ENCODE measurements around the gene MAGEL2. TPM values are rescaled to one million over a fixed set of nuclear protein-coding genes. Genes with fewer than 3 reads are reported as not detected.

Gene MAGEL2
- total RNA-seq, 1 experiment from 2014 or later, result 10.7 TPM

- TF ChIP-seq PRDM15 (CRISPR knock-in tag; IDR thresholded peaks at IDR 0.05) (no peak), NFATC4 (CRISPR knock-in tag; IDR thresholded peaks at IDR 0.05) (no peak), STAT6 (CRISPR knock-in tag; conservative IDR thresholded peaks at IDR 0.05; ENCODE audit: low read depth) (no peak), ARID4B (CRISPR knock-in tag; IDR thresholded peaks at IDR 0.05; ENCODE audit: borderline replicate concordance) (no peak), FOXJ3 (CRISPR knock-in tag; IDR thresholded peaks at IDR 0.05; ENCODE audit: borderline replicate concordance) (no peak), E2F5 (CRISPR knock-in tag; IDR thresholded peaks at IDR 0.05) (no peak), JAZF1 (CRISPR knock-in tag; IDR thresholded peaks at IDR 0.05) (no peak), CREB1 (CRISPR knock-in tag; IDR thresholded peaks at IDR 0.05) (no peak)
Observed at GRCh38 chr15:23596736-23597135, 50.9 kb downstream of the MAGEL2 start (continued).

- CTCF ChIA-PET, result no interaction called here
- H3K4me3 Mint-ChIP-seq, result no peak overlapping the region
- no peaks in the 10 kb centered on the region for H3K4me1 Mint-ChIP-seq
- ATAC-seq (no peak), DNase-seq (ENCODE audit: low spot score) (no peak)
- POLR2A ChIA-PET, result no interaction called here
- H3K27ac Mint-ChIP-seq, result no peak overlapping the region
- peaks cover 37% of the 10 kb centered on the region for H3K9me3 Mint-ChIP-seq
- peaks cover 24% of the 10 kb centered on the region for H3K36me3 Mint-ChIP-seq
- no peaks in the 10 kb centered on the region; the same call in none of the 2 replicates for H3K27me3 Mint-ChIP-seq (ENCODE audit: low read depth)
- TF ChIP-seq ZMAT4 (CRISPR knock-in tag; IDR thresholded peaks at IDR 0.05) (no peak), ZNF281 (CRISPR knock-in tag; IDR thresholded peaks at IDR 0.05) (no peak), USF2 (CRISPR knock-in tag; IDR thresholded peaks at IDR 0.05) (no peak), PRRX2 (CRISPR knock-in tag; IDR thresholded peaks at IDR 0.05) (no peak), JAZF1 (CRISPR knock-in tag; IDR thresholded peaks at IDR 0.05) (no peak), ZNF671 (CRISPR knock-in tag; IDR thresholded peaks at IDR 0.05) (no peak), E2F4 (CRISPR knock-in tag; IDR thresholded peaks at IDR 0.05; ENCODE audit: borderline replicate concordance, low read depth) (no peak), KAT7 (CRISPR knock-in tag; IDR thresholded peaks at IDR 0.05; ENCODE audit: borderline replicate concordance) (no peak), TEAD4 (CRISPR knock-in tag; IDR thresholded peaks at IDR 0.05) (no peak)
Observed at GRCh38 chr15:23595368-23595767, 52.3 kb downstream of the MAGEL2 start.
